ENCODE results near the gene WWC1. TPM values are rescaled to one million over a fixed set of nuclear protein-coding genes. Genes with fewer than 3 reads are reported as not detected.

Gene WWC1
- polyA plus RNA-seq, 1 experiment = 5.2 TPM

- ChIA-PET CTCF (interaction anchor here (0.7 to 0.9 kb wide), 2 partner anchors 19 to 214 kb away, joined by 3 to 4 read pairs; partner anchors contain the start of gene RARS1), POLR2A (interaction anchor here (0.6 kb wide), 1 partner anchor 224 kb away, joined by 3 read pairs; no protein-coding TSS in a partner anchor)
- no peak overlapping the region for H3K4me3 ChIP-seq (ENCODE audit: low read depth, low read length)
- no peak for DNase-seq (ENCODE audit: low read depth, low spot score)
- no peak overlapping the region for H3K27ac ChIP-seq (ENCODE audit: low read depth, low read length)
- H3K9me3 ChIP-seq (ENCODE audit: control insufficient read depth, insufficient read depth, low read length) = no peaks in the 10 kb centered on the region
- peaks cover 19% of the 10 kb centered on the region for H3K27me3 ChIP-seq (ENCODE audit: control insufficient read depth, insufficient read depth, low read length)
- TF ChIP-seq, protein P1, sequence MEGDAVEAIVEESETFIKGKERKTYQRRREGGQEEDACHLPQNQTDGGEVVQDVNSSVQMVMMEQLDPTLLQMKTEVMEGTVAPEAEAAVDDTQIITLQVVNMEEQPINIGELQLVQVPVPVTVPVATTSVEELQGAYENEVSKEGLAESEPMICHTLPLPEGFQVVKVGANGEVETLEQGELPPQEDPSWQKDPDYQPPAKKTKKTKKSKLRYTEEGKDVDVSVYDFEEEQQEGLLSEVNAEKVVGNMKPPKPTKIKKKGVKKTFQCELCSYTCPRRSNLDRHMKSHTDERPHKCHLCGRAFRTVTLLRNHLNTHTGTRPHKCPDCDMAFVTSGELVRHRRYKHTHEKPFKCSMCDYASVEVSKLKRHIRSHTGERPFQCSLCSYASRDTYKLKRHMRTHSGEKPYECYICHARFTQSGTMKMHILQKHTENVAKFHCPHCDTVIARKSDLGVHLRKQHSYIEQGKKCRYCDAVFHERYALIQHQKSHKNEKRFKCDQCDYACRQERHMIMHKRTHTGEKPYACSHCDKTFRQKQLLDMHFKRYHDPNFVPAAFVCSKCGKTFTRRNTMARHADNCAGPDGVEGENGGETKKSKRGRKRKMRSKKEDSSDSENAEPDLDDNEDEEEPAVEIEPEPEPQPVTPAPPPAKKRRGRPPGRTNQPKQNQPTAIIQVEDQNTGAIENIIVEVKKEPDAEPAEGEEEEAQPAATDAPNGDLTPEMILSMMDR (IDR thresholded peaks at IDR 0.05; ENCODE audit: low read depth, low read length) = no peak
Observed at GRCh38 chr5:168273056-168273980, 18.1 kb upstream of the WWC1 start.

- Histone ChIP-seq H3K27ac (ENCODE audit: low read depth, low read length) (no peak overlapping the region), H3K9me3 (ENCODE audit: control insufficient read depth, insufficient read depth, low read length) (no peaks in the 10 kb centered on the region), H3K4me3 (ENCODE audit: low read depth, low read length) (no peak overlapping the region), H3K27me3 (ENCODE audit: control insufficient read depth, insufficient read depth, low read length) (peaks cover 15% of the 10 kb centered on the region)
- TF ChIP-seq, protein P1 (IDR thresholded peaks at IDR 0.05; ENCODE audit: low read depth, low read length) = no peak
- DNase-seq (ENCODE audit: low read depth, low spot score) = no peak
- CTCF ChIA-PET = interaction anchor here (0.9 kb wide), 2 partner anchors 18 to 211 kb away, joined by 3 to 4 read pairs; no protein-coding TSS in a partner anchor
- POLR2A ChIA-PET = no interaction called here
Observed at GRCh38 chr5:168274406-168274805, 17.0 kb upstream of the WWC1 start.

DNA sequence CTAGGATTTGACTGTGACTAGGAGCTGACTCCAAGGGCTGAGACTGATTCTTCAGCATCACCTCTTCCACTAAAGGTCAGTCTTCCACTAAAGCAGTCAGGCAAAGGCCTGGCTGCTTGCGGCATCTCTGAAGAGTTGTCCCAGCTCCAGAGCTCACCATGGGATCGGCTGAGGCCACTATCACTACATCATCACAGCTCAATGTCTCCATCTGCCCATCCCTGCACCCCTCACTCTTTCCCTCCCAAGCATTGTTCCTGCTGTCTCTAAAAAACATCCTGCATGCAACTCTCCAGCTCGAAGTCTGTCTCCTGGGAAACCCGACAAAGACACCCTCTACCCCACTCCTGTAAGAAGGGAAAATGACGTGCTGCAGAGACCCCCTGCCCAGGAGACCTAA lies 15.5 kb upstream of the WWC1 start:
- no peak for DNase-seq (ENCODE audit: low read depth, low spot score)
- peaks cover 15% of the 10 kb centered on the region for H3K27me3 ChIP-seq (ENCODE audit: control insufficient read depth, insufficient read depth, low read length)
- POLR2A ChIA-PET = interaction anchor here (0.9 kb wide), 1 partner anchor 498 kb away, joined by 5 read pairs; no protein-coding TSS in a partner anchor
- TF ChIP-seq, protein P1 (IDR thresholded peaks at IDR 0.05; ENCODE audit: low read depth, low read length) = no peak
- H3K27ac ChIP-seq (ENCODE audit: low read depth, low read length) = no peak overlapping the region
- H3K4me3 ChIP-seq (ENCODE audit: low read depth, low read length) = no peak overlapping the region
- CTCF ChIA-PET = no interaction called here
- H3K9me3 ChIP-seq (ENCODE audit: control insufficient read depth, insufficient read depth, low read length) = no peaks in the 10 kb centered on the region

- POLR2A ChIA-PET = interaction anchor here (0.6 kb wide), 2 partner anchors 13 to 30 kb away, joined by 3 to 4 read pairs; no protein-coding TSS in a partner anchor
- CTCF ChIA-PET = interaction anchor here (0.5 to 2.3 kb wide), 5 partner anchors 9 to 108 kb away, joined by 5 to 26 read pairs (median 8); partner anchors contain the start of gene WWC1
- peak; percentile 51 for DNase-seq (ENCODE audit: low read depth, low spot score)
- Histone ChIP-seq H3K4me3 (ENCODE audit: low read depth, low read length) (no peak overlapping the region), H3K9me3 (ENCODE audit: control insufficient read depth, insufficient read depth, low read length) (peaks cover 10% of the 10 kb centered on the region; the same call in 1 of the 2 replicates), H3K27me3 (ENCODE audit: control insufficient read depth, insufficient read depth, low read length) (peaks cover 11% of the 10 kb centered on the region), H3K27ac (ENCODE audit: low read depth, low read length) (no peak overlapping the region)
- TF ChIP-seq, protein P1 (IDR thresholded peaks at IDR 0.05; ENCODE audit: low read depth, low read length) = no peak
Observed at GRCh38 chr5:168282120-168282519, 9.3 kb upstream of the WWC1 start.

- ChIA-PET CTCF (interaction anchor here (1.1 to 1.9 kb wide), 2 partner anchors 11 to 15 kb away, joined by 4 read pairs; no protein-coding TSS in a partner anchor), POLR2A (no interaction called here)
- no peak for DNase-seq (ENCODE audit: low read depth, low spot score)
- H3K4me3 ChIP-seq (ENCODE audit: low read depth, low read length) = no peak overlapping the region
- H3K9me3 ChIP-seq (ENCODE audit: control insufficient read depth, insufficient read depth, low read length) = peaks cover 10% of the 10 kb centered on the region; the same call in 1 of the 2 replicates
- H3K27me3 ChIP-seq (ENCODE audit: control insufficient read depth, insufficient read depth, low read length) = peaks cover 5% of the 10 kb centered on the region
- TF ChIP-seq, protein P1 (IDR thresholded peaks at IDR 0.05; ENCODE audit: low read depth, low read length) = no peak
- H3K27ac ChIP-seq (ENCODE audit: low read depth, low read length) = no peak overlapping the region
Observed at GRCh38 chr5:168284809-168285208, 6.6 kb upstream of the WWC1 start.
